A673 (cell line): ENCODE measurements around the gene TIFAB. TPM values are rescaled to one million over a fixed set of nuclear protein-coding genes. Genes with fewer than 3 reads are reported as not detected.

ENCODE experiments used
- BruUV-seq: library from RNA; stranded (reverse); fragments of 400-500 nt; replicated peaks from 2 replicates; lab custom pipeline; 2021; lab: Mats Ljungman, UMichigan
- CTCF ChIA-PET: fragments of 300-600 bp; sonication (Branson Sonifier 250); formaldehyde crosslinking; loops from one replicate; lab custom pipeline; 2022; ENCODE audit warnings: antibody characterized with exemption; lab: Charles Lee
- POLR2A ChIA-PET: fragments of 300-600 bp; sonication (Branson Sonifier 250); formaldehyde crosslinking; loops from one replicate; lab custom pipeline; 2022; ENCODE audit warnings: antibody characterized with exemption; ENCODE audit not compliant: low non-redundant PET; lab: Charles Lee
- DNase-seq: peaks from one replicate; pipeline ENCODE4 v3.0.0-alpha.2; 2015; ENCODE audit warnings: low spot score
- H3K27ac ChIP-seq: fragments of 200-600 bp; sonication (generic); 2 replicates; pipeline ENCODE4 v1.5.1; 2016; ENCODE audit warnings: mixed run types, low read depth, mild to moderate bottlenecking, mixed read lengths, antibody characterized with exemption, low read length; ENCODE audit not compliant: poor library complexity, severe bottlenecking
- H3K27me3 ChIP-seq: fragments of 200-600 bp; sonication (generic); replicated peaks from 2 replicates; pipeline ENCODE4 v1.6.1; 2017; ENCODE audit warnings: mixed run types, low read depth, mild to moderate bottlenecking, mixed read lengths, antibody characterized with exemption, low read length; ENCODE audit not compliant: insufficient read depth, poor library complexity
- H3K36me3 ChIP-seq: fragments of 200-600 bp; sonication (generic); 2 replicates; pipeline ENCODE4 v1.6.1; 2016; ENCODE audit warnings: mixed run types, mild to moderate bottlenecking, mixed read lengths, antibody characterized with exemption, low read length; ENCODE audit not compliant: insufficient read depth, poor library complexity, severe bottlenecking
- H3K4me1 ChIP-seq: fragments of 200-600 bp; sonication (generic); 2 replicates; pipeline ENCODE4 v1.6.1; 2017; ENCODE audit warnings: mixed run types, mild to moderate bottlenecking, mixed read lengths, antibody characterized with exemption, low read length; ENCODE audit not compliant: insufficient read depth, poor library complexity, severe bottlenecking
- H3K4me3 ChIP-seq: fragments of 200-600 bp; sonication (generic); 2 replicates; pipeline ENCODE4 v1.5.1; 2016; ENCODE audit warnings: low read depth, mixed run types, mild to moderate bottlenecking, mixed read lengths, low read length; ENCODE audit not compliant: poor library complexity, severe bottlenecking
- H3K9me3 ChIP-seq: fragments of 200-600 bp; sonication (generic); 2 replicates; pipeline ENCODE4 v1.6.1; 2016; ENCODE audit warnings: mixed run types, low read depth, mild to moderate bottlenecking, mixed read lengths, antibody characterized with exemption, low read length; ENCODE audit not compliant: poor library complexity, severe bottlenecking
- EZH2 ChIP-seq: fragments of 200-600 bp; sonication (generic); IDR thresholded peaks from 2 replicates; pipeline ENCODE4 v1.6.1; 2017; ENCODE audit warnings: borderline replicate concordance, low read depth, mild to moderate bottlenecking, mixed read lengths, antibody characterized with exemption, low read length; ENCODE audit not compliant: poor library complexity, severe bottlenecking
- intact Hi-C: fragments of 100-400 bp; cut with micrococcal nuclease; formaldehyde crosslinking; loops from one replicate; pipeline ENCODE4 v1.10.0; 2022; ENCODE audit not compliant: unreplicated experiment
- total RNA-seq: library from RNA; stranded (reverse); gene quantifications from 2 replicates; pipeline ENCODE4 v1.2.3, GENCODE V29; 2021
- TF ChIP-seq, protein P1 (sequence below): fragments of 300-800, 200-600 bp; sonication (generic); conservative IDR thresholded peaks from 2 replicates; pipeline ENCODE4 v1.5.1; 2017; ENCODE audit warnings: low read depth, mild to moderate bottlenecking, antibody characterized with exemption, low read length, moderate library complexity, mixed read lengths

TIFAB gene
- total RNA-seq, 1 experiment from 2014 or later = not detected

GRCh38 chr5:135477613-135478066 lies 25.5 kb upstream of the TIFAB start:
- ChIA-PET POLR2A (no interaction called here), CTCF (interaction anchor here (0.8 kb wide), 1 partner anchor 80 kb away, joined by 3 read pairs; no protein-coding TSS in a partner anchor)
- no peaks in the 10 kb centered on the region for H3K36me3 ChIP-seq
- H3K27ac ChIP-seq = no peak overlapping the region
- no TSS peak for BruUV-seq
- H3K4me1 ChIP-seq = no peaks in the 10 kb centered on the region
- TF ChIP-seq EZH2 = no peak
- TF ChIP-seq, protein P1, sequence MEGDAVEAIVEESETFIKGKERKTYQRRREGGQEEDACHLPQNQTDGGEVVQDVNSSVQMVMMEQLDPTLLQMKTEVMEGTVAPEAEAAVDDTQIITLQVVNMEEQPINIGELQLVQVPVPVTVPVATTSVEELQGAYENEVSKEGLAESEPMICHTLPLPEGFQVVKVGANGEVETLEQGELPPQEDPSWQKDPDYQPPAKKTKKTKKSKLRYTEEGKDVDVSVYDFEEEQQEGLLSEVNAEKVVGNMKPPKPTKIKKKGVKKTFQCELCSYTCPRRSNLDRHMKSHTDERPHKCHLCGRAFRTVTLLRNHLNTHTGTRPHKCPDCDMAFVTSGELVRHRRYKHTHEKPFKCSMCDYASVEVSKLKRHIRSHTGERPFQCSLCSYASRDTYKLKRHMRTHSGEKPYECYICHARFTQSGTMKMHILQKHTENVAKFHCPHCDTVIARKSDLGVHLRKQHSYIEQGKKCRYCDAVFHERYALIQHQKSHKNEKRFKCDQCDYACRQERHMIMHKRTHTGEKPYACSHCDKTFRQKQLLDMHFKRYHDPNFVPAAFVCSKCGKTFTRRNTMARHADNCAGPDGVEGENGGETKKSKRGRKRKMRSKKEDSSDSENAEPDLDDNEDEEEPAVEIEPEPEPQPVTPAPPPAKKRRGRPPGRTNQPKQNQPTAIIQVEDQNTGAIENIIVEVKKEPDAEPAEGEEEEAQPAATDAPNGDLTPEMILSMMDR = no peak
- intact Hi-C loops = no loop called here
- DNase-seq = no peak
- H3K9me3 ChIP-seq = no peaks in the 10 kb centered on the region
- no peak overlapping the region for H3K4me3 ChIP-seq
- peaks cover 22% of the 10 kb centered on the region for H3K27me3 ChIP-seq

DNA sequence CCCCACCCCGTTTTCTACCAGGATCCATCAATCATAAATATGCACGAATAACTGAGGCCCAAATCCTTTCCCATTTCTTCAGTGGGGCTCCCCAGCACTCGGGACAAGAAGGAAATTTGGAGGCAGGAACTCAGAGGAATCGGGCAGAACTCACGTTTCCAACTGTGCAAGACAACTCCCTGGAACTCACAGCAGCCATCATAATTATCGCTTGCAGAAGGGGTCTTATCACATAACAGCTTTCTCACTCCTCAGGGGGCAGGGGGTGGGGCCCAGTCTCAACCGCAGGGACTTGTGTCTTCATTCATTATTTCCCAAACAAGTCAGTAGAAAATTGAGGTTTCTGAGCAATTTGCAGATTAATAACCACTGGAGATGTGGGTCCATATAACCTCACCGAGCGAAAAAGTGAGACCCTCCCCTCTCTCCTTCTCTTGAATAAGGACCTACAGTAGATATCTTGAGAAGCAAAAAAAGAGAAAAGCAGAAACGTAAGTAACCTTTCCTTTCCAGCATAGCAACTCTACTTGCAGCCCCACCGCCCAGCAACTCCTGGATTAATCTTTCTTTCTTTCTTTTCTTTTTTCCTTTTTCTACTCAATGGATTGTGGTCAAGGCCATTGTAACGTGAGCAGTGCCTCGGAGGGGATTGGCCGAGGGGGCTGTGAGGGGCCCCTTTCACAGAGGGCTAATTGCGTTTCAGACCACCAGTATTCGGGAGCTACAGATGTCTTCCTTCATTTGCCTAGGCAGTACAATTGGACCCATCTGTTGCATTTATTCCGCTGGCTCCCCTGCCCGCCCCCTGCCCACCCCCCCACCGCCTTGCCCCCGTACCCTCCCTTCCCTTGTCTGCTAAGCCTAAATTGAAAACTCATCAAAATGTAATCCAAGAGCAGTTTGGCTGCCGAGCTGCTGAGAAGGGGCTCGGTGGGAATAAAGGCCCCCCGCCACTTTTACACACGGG lies 24.7 kb upstream of the TIFAB start:
- POLR2A ChIA-PET = no interaction called here
- Histone ChIP-seq H3K9me3 (no peaks in the 10 kb centered on the region), H3K4me3 (no peak overlapping the region)

GRCh38 chr5:135473956-135474670 lies 22.0 kb upstream of the TIFAB start:
- no peak for DNase-seq
- BruUV-seq = no TSS peak
- peaks cover 51% of the 10 kb centered on the region for H3K27me3 ChIP-seq

More for the DNA sequence above, 24.7 kb upstream of the TIFAB start:
- H3K4me1 ChIP-seq = no peaks in the 10 kb centered on the region
- CTCF ChIA-PET = interaction anchor here (0.8 kb wide), 1 partner anchor 80 kb away, joined by 3 read pairs; no protein-coding TSS in a partner anchor
- no peaks in the 10 kb centered on the region for H3K36me3 ChIP-seq
- no TSS peak for BruUV-seq
- no peak overlapping the region for H3K27ac ChIP-seq
- DNase-seq = no peak
- TF ChIP-seq, protein P1 = no peak
- TF ChIP-seq EZH2 = no peak
- intact Hi-C loops = no loop called here
- H3K27me3 ChIP-seq = peaks cover 30% of the 10 kb centered on the region

More at GRCh38 chr5:135473956-135474670, 22.0 kb upstream of the TIFAB start:
- TF ChIP-seq, protein P1 = no peak
- no peak for TF ChIP-seq EZH2
- H3K9me3 ChIP-seq = no peaks in the 10 kb centered on the region
- POLR2A ChIA-PET = no interaction called here
- intact Hi-C loops = no loop called here
- no peaks in the 10 kb centered on the region for H3K36me3 ChIP-seq
- CTCF ChIA-PET = no interaction called here
- H3K4me3 ChIP-seq = no peak overlapping the region
- no peaks in the 10 kb centered on the region for H3K4me1 ChIP-seq
- H3K27ac ChIP-seq = no peak overlapping the region
